SK-N-SH treated with all-trans-retinoic acid at 6 μM for 48 hours (cell line): ENCODE data around the gene TEN1.

Experiments
- CREB5 ChIP-seq: fragments of 250-450 bp; sonication (Bioruptor Pico); IDR thresholded peaks from 2 replicates; pipeline ENCODE4 v1.5.1; 2020; ENCODE audit warnings: low read depth, mild to moderate bottlenecking, moderate library complexity
- ESRRG ChIP-seq: fragments of 250-450 bp; sonication (Bioruptor Pico); IDR thresholded peaks from 2 replicates; pipeline ENCODE4 v1.6.1; 2021; ENCODE audit warnings: mild to moderate bottlenecking
- PATZ1 ChIP-seq: fragments of 250-450 bp; sonication (Bioruptor Pico); IDR thresholded peaks from 2 replicates; pipeline ENCODE4 v1.8.0; 2020; ENCODE audit warnings: mild to moderate bottlenecking, moderate library complexity, borderline replicate concordance
- RARB ChIP-seq: fragments of 250-450 bp; sonication (Bioruptor Pico); IDR thresholded peaks from 2 replicates; pipeline ENCODE4 v1.8.0; 2021; ENCODE audit warnings: mild to moderate bottlenecking, moderate library complexity
- SNAI2 ChIP-seq: fragments of 250-450 bp; sonication (Bioruptor Pico); IDR thresholded peaks from 2 replicates; pipeline ENCODE4 v1.5.0; 2020; ENCODE audit warnings: mild to moderate bottlenecking, moderate library complexity
- ZFP3 ChIP-seq: fragments of 250-450 bp; sonication (Bioruptor Pico); IDR thresholded peaks from 2 replicates; pipeline ENCODE4 v1.5.0; 2020; ENCODE audit warnings: mild to moderate bottlenecking, moderate library complexity
- ZNF8 ChIP-seq: fragments of 450-650 bp; formaldehyde crosslinking; IDR thresholded peaks from 2 replicates; pipeline ENCODE4 v1.5.0; 2020; ENCODE audit warnings: mild to moderate bottlenecking, moderate library complexity

GRCh38 chr17:75991396-75991795 is 12.4 kb downstream of the TEN1 start:
- no peak for TF ChIP-seq PATZ1
- no peak for TF ChIP-seq ZFP3 (CRISPR knock-in tag)
- no peak for TF ChIP-seq ESRRG
- no peak for TF ChIP-seq CREB5 (CRISPR knock-in tag)
- no peak for TF ChIP-seq SNAI2 (CRISPR knock-in tag)
- TF ChIP-seq RARB (CRISPR knock-in tag), result no peak
- TF ChIP-seq ZNF8 (CRISPR knock-in tag), result no peak
